A549 (cell line): ENCODE data around the gene FOXR1.
"Not testable (repeated sequence)": the region's sequence is repeated elsewhere in the genome, so short reads cannot be mapped to it uniquely, and the experiment has no call there.

ENCODE experiments used
- BHLHE40 ChIP-seq: IDR thresholded peaks from 2 replicates; pipeline ENCODE4 v1.6.1; 2012; ENCODE audit warnings: low read depth, low read length, inconsistent platforms
- CEBPB ChIP-seq, 2 experiments: fragments of >200 bp in 1 of 2; sonication (Bioruptor Twin) in 1 of 2; formaldehyde crosslinking in 1 of 2; IDR thresholded peaks; 2 replicates each; pipeline ENCODE4 v1.6.1; 2012 to 2016
- CHD2 ChIP-seq: fragments of 150-350 bp; IDR thresholded peaks from 2 replicates; pipeline ENCODE4 v1.6.1; 2014; ENCODE audit warnings: low read length; ENCODE audit not compliant: partially characterized antibody
- CTCF ChIP-seq: fragments of >200 bp; sonication (Bioruptor Twin); formaldehyde crosslinking; IDR thresholded peaks from 3 replicates; pipeline ENCODE4 v1.5.1; 2016
- EP300 ChIP-seq, 2 experiments: fragments of >200 bp; sonication (Bioruptor Twin); formaldehyde crosslinking; IDR thresholded peaks; 2 replicates in 1 of 2; 3 replicates in 1 of 2; pipeline ENCODE4 v1.6.1; 2016 to 2017
- JUN ChIP-seq, 2 experiments: fragments of >200 bp; sonication (Bioruptor Twin); formaldehyde crosslinking; IDR thresholded peaks; 2 replicates in 1 of 2; 3 replicates in 1 of 2; pipeline ENCODE4 v1.6.1; 2016 to 2017
- KDM1A ChIP-seq: fragments of 200-600 bp; sonication (generic); IDR thresholded peaks from 2 replicates; pipeline ENCODE4 v1.6.1; 2016; ENCODE audit warnings: low read depth, mild to moderate bottlenecking
- KDM5A ChIP-seq: fragments of 200-600 bp; sonication (generic); IDR thresholded peaks from 2 replicates; pipeline ENCODE4 v1.6.1; 2016; ENCODE audit warnings: antibody characterized with exemption, mild to moderate bottlenecking
- MAX ChIP-seq: IDR thresholded peaks from 2 replicates; pipeline ENCODE4 v1.6.1; 2012
- POLR2A ChIP-seq: IDR thresholded peaks from 2 replicates; pipeline ENCODE4 v1.6.1; 2012; ENCODE audit warnings: mild to moderate bottlenecking, low read length
- REST ChIP-seq: fragments of 200-600 bp; sonication (generic); IDR thresholded peaks from 2 replicates; pipeline ENCODE4 v1.6.1; 2016; ENCODE audit warnings: antibody characterized with exemption, mild to moderate bottlenecking, moderate library complexity

- TF ChIP-seq CTCF; BHLHE40; CHD2; POLR2A; MAX; EP300 (IDR thresholded peaks at IDR 0.05); REST; KDM1A; JUN (IDR thresholded peaks at IDR 0.05); KDM5A; CEBPB (IDR thresholded peaks at IDR 0.05): not testable (repeated sequence)
These were observed 45.8 kb downstream of the FOXR1 start for GRCh38 chr11:119017377-119017776.
